VCaP (cell line): Measurements from ENCODE around the gene RASAL1.

Experiments used
- H3K27ac ChIP-seq: fragments of 450-650 bp; 2 replicates; pipeline ENCODE4 v1.5.1; 2017
- TF ChIP-seq, protein P1 (sequence below): fragments of 450-650 bp; conservative IDR thresholded peaks from 2 replicates; pipeline ENCODE4 v1.5.1; 2017; ENCODE audit warnings: mild to moderate bottlenecking, moderate library complexity

The RASAL1 gene

DNA sequence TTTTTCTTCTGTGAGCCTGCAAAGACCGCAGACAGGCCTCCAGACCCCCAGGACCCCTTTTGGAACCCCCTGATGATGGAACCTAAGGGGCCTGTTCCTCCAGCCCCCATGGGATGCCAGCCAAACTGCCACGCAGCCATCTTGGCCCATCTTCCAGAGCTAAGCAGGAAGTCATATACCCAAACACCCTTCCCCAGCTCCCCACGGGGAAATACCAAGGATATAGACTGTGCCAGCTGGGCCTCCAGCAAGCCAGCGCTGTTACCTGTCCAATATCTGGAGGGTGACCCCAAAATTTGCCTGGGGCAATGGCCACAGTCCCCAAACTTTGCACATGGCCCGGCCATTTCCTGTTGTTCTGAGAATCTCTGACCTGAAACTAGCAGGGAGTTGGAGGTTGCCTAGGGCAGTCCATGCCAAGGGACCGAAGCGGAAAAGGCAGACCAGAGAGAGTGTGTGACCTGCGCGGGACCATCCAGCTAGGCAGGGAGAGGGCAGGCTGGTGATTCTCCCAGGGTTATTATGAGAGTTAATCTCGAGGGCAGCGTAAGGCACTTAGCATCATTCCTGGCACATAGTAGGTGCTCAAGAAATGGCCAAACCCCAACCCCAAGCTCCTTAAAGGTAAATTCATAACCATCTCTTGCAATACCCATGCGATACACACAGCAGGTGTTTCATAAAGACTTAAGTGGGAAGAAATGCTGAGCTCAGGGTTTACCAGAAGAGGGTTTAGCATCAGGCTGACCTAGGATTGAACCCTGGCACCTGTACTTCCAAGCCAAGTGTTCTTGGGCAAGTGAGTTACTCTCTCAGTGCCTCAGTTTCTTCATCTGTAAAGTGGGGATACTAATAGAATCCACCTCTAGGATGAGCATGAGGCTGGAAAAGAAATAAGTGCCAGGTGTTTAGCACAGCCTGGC is 2.6 kb upstream of the RASAL1 start:
- no peak overlapping the region for H3K27ac ChIP-seq
- TF ChIP-seq, protein P1, sequence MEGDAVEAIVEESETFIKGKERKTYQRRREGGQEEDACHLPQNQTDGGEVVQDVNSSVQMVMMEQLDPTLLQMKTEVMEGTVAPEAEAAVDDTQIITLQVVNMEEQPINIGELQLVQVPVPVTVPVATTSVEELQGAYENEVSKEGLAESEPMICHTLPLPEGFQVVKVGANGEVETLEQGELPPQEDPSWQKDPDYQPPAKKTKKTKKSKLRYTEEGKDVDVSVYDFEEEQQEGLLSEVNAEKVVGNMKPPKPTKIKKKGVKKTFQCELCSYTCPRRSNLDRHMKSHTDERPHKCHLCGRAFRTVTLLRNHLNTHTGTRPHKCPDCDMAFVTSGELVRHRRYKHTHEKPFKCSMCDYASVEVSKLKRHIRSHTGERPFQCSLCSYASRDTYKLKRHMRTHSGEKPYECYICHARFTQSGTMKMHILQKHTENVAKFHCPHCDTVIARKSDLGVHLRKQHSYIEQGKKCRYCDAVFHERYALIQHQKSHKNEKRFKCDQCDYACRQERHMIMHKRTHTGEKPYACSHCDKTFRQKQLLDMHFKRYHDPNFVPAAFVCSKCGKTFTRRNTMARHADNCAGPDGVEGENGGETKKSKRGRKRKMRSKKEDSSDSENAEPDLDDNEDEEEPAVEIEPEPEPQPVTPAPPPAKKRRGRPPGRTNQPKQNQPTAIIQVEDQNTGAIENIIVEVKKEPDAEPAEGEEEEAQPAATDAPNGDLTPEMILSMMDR = no peak

DNA sequence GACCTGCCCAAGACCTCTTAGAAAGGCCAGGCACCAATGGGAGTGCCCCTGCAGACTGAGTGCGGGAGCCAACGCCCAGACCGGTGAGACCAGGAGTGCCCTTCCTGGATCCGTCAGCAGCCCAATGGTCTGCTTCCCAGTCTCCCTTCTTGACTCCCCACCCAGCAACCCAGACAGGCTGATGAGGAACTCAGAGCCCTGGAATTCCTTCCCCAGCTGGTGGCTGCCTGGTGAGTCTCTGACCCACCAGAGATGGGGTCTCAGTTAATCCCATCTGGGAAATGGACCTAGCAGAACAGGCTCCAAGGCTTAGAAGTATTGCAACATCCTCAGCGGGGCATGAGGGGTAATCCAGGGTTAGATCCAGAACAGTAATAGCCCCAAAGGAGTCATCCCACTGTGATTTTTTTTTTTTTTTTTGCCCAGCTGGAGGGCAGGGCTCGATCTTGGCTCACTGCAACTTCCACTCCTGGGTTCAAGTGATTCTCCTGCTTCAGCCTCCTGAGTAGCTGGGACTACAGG is 1.5 kb upstream of the RASAL1 start:
- H3K27ac ChIP-seq = no peak overlapping the region
- TF ChIP-seq, protein P1 = no peak

DNA sequence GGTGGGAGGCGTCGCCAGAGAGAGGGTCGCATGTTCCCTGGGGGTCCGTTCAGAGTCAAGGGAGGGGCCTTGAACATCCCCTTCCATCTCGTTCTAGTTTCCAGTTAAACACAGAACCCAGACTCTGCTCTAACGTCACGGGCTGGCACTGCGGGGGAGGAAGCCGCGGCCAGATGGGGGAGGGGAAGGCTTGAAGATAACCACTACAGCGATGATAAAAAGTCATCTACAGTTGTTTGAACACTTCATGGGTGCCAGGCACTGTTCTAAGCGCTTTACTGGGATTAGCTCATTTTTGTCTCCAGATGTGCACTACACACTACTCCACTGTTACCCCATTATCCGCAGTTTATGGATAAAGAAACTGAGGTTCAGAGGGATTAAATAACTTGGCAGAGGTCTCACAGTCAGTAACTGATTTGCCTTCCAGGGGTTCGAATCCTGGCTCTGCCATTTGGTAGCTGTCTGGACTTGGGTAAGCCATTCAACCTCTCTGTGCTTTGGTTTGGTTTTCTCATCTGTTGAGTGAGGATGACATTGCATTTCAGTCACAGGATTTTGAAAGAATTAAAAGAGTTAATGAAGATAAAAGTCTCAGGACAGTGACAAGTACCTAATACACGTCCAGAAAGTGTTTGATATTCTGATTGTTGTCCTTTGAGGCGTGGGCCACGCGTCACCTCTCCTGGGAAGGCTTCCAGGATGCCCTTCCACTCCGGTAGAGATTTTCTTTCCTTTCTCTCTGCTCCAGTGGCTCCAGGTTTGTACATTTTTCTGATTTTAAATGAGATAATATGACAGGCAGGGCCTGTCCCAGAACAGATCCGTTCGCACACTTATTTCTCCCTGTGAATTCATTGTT is 798 bp upstream of the RASAL1 start:
- TF ChIP-seq, protein P1 = no peak
- H3K27ac ChIP-seq = no peak overlapping the region

DNA sequence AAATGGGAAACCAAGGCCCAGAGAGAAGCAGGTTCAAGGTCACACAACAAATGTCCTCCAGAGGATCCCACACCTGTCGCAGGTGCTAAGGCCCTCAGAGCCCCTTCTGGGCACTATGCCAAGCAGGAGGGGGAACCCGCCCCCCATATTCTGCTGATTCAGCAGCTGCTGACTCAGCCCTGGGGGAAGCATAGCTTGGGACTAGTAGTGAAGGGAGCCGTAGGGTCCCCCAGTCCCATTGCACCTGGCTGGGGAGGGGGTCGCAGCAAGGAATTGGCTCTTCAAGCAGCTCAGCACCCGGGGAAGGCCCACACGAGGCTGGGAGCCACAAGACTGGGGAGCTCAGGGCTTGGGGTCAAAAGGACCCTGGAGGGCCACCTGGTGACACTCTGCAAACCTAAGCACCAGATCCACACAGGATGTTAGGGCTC is 1.0 kb downstream of the RASAL1 start:
- no peak overlapping the region for H3K27ac ChIP-seq
- TF ChIP-seq, protein P1 = no peak

DNA sequence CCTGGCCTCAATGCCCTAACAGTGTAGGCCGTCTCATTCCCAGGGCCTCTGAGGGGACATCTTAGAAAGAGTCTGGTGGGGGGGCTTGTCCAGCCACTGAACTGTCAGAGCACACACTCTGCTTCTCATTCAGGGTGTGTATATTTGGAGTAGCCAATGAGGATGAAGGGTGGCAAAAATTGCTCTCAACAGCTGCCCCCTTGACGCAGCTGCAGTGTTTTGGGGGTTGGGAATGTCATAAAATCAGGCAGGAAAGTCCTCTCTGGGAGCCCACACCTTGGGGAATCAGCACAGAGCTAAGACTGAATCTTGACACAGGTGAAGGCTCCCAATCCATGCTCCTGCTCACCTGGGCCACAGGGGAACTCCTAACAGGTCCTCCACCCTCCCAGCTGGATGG is 1.5 kb downstream of the RASAL1 start:
- TF ChIP-seq, protein P1 = no peak
- H3K27ac ChIP-seq = no peak overlapping the region

DNA sequence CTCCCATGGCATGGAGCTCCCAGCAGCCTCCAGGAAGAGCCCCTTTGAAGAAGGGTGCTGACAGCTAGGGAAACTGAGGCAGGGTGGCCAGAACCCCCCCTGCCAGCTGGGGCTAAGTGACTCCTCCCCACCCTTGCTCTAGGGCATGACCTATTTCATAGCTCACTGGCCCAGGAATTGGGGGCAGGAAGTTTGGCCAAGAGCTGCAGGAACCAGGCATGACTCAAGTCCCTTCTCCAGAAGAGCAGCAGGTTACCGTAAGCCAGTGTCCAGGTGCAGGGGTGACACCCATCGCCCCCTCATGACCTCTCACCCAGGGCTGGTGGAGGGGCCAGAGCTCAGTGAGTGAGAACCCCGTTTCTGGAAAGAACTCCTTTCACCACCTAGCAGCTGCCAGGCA is 1.9 kb downstream of the RASAL1 start:
- H3K27ac ChIP-seq = no peak overlapping the region
- TF ChIP-seq, protein P1 = no peak

DNA sequence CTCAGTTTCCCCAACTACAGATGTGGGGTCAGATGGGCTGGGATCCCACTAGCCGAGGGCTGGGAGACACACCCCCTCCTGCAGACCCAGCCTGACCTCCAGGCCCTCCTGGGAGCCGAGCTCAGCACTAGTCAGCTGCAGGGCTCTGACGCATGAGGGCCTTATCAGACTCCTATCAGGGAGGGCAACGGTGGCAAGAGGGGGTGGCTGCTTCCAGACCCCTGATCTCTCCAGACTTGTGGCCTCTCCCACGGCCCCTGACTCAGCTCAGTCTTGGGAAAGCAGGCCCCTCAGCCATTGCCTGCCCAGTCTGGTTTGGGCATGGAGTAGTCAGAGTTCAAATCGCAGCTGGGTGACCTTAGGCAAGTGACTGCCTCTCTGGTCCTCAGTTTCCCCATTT is 2.5 kb downstream of the RASAL1 start:
- TF ChIP-seq, protein P1 = no peak
- H3K27ac ChIP-seq = no peak overlapping the region
